GM12878 (cell line): ENCODE measurements around the gene DIABLO. TPM values are rescaled to one million over a fixed set of nuclear protein-coding genes. Genes with fewer than 3 reads are reported as not detected.

Experiments used
- BMI1 ChIP-seq: fragments of 450-650 bp; IDR thresholded peaks from 2 replicates; pipeline ENCODE4 v1.6.1; 2016; ENCODE audit warnings: mild to moderate bottlenecking, moderate library complexity, borderline replicate concordance
- CTCF ChIP-seq, 3 experiments: IDR thresholded peaks in 2 of 3; conservative IDR thresholded peaks in 1 of 3; 2 replicates each; pipeline ENCODE4 v1.5.1; 2011; ENCODE audit warnings: low read depth in 3 of 3, low read length in 3 of 3, mild to moderate bottlenecking in 3 of 3, control low read depth in 2 of 3, moderate library complexity in 2 of 3, inconsistent platforms in 1 of 3, mixed read lengths in 1 of 3; ENCODE audit not compliant: control insufficient read depth in 2 of 3, insufficient read depth in 1 of 3; ENCODE audit errors: extremely low read depth in 1 of 3
- EED ChIP-seq: sonication (generic); IDR thresholded peaks from 2 replicates; pipeline ENCODE4 v1.6.1; 2016; ENCODE audit warnings: antibody characterized with exemption, low read depth
- HCFC1 ChIP-seq: fragments of 150-350 bp; IDR thresholded peaks from 2 replicates; pipeline ENCODE4 v1.6.1; 2014; ENCODE audit warnings: low read length
- JUND ChIP-seq: IDR thresholded peaks from 2 replicates; pipeline ENCODE4 v1.6.1; 2012; ENCODE audit warnings: low read depth, mild to moderate bottlenecking, low read length, improper control_type of control experiment, moderate library complexity
- KAT2A ChIP-seq: conservative IDR thresholded peaks from 2 replicates; pipeline ENCODE4 v1.6.1; 2011; ENCODE audit warnings: low read depth, low read length; ENCODE audit not compliant: control insufficient read depth
- KDM1A ChIP-seq: fragments of 200-600 bp; sonication (generic); IDR thresholded peaks from 2 replicates; pipeline ENCODE4 v1.6.1; 2016; ENCODE audit warnings: borderline replicate concordance
- PAX5 ChIP-seq: IDR thresholded peaks from 2 replicates; pipeline ENCODE4 v1.6.1; 2011; ENCODE audit warnings: low read depth, low read length, borderline replicate concordance
- RUNX3 ChIP-seq: IDR thresholded peaks from 2 replicates; pipeline ENCODE4 v1.6.1; 2012; ENCODE audit warnings: low read length, inconsistent platforms
- SUZ12 ChIP-seq: fragments of 200-600 bp; sonication (generic); IDR thresholded peaks from one replicate; pipeline ENCODE4 v1.6.1; 2018; ENCODE audit warnings: antibody characterized with exemption, mild to moderate bottlenecking; ENCODE audit not compliant: unreplicated experiment
- TCF7 ChIP-seq: IDR thresholded peaks from 2 replicates; pipeline ENCODE4 v1.6.1; 2014; ENCODE audit warnings: antibody characterized with exemption, borderline replicate concordance
- ZBTB11 ChIP-seq: fragments of 450-650 bp; formaldehyde crosslinking; IDR thresholded peaks from 2 replicates; pipeline ENCODE4 v1.5.0; 2022; ENCODE audit warnings: mild to moderate bottlenecking, missing genetic modification characterization
- ZBTB40 ChIP-seq: fragments of 450-650 bp; IDR thresholded peaks from 2 replicates; pipeline ENCODE4 v1.6.1; 2016; ENCODE audit warnings: mild to moderate bottlenecking, moderate library complexity, borderline replicate concordance
- ZNF384 ChIP-seq: IDR thresholded peaks from 2 replicates; pipeline ENCODE4 v1.6.1; 2012; ENCODE audit warnings: low read depth, mild to moderate bottlenecking, low read length, improper control_type of control experiment, borderline replicate concordance
- polyA plus RNA-seq, 11 experiments: library from polyadenylated mRNA; depleted of rRNA in 4 of 11; unstranded in 6 of 11; stranded (reverse) in 5 of 11; fragments of >200 nt; fragmentation: Nextera tagmentation in 4 of 11; fragmentation: Illumina TruSeq in 1 of 11; extraction: Ambion mirVana in 4 of 11; extraction: Trizol in 1 of 11; gene quantifications; 1 replicate in 1 of 11; 2 replicates in 10 of 11; pipeline versions ENCODE4 v1.2.1 to v1.2.3, GENCODE V29; 2011 to 2016; ENCODE audit warnings: inconsistent platforms in 2 of 11, missing spikeins in 2 of 11, low read depth in 1 of 11
- total RNA-seq, 4 experiments: library from RNA; depleted of rRNA in 3 of 4; stranded (reverse); fragments of >200 nt in 3 of 4; fragmentation: Illumina TruSeq in 1 of 4; extraction: Trizol in 1 of 4; gene quantifications; 2 replicates each; pipeline versions ENCODE4 v1.2.1 to v1.2.3, GENCODE V29; 2013 to 2021
- TF ChIP-seq, protein P1 (sequence below): fragments of 450-650 bp; IDR thresholded peaks from 2 replicates; pipeline ENCODE4 v1.6.1; 2017; ENCODE audit warnings: mild to moderate bottlenecking, moderate library complexity

DIABLO gene
- total and polyA plus RNA-seq, 10 of the 15 experiments (the other 5 are each of a cell fraction or from before 2014, with no cell fraction given), result 18.3 to 69.9 (median 46.2) TPM

DNA sequence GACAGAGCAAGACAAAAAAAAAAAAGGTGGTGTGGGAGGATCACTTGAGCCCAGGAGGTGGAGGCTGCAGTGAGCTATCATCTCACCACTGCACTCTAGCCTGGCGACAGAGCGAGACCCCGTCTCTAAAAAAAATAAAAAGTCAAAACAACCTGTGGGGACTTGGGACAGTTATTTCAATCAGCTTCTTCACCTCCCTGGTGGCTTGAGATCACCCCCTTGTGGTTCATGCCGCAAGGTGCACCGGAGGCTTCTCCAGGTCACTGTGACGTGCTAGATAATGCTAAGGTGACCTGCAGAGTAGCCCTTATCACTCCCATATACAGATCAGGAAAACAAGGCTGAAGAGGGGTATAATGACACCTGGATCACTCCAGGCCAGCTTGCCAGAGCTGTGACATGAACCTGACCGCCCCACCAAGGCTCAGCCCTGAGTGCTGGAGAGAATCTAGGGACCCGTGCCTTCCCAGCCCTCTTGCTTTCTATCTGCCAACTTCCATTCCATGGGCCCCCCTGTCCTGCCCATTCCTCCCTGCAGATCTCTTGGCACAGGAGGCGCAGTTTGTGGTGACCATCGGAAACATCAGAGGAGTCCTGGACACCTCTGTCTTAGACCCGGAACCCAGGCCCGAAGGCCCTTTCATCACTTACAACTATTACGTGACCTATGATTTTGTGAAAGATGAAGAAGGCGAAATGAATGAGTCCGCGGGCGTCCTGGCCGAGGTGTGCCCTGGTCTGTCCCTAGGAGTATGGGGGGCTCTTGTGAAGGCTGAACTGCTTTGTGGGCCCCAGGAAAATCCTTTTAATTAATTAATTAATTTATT lies 34.8 kb downstream of the DIABLO start (continued):
- TF ChIP-seq ZBTB11 (no peak), BMI1 (no peak), TCF7 (no peak), CTCF (IDR thresholded peaks at IDR 0.05 in 2 of 3, conservative IDR thresholded peaks at IDR 0.05 in 1 of 3; ENCODE audit: control insufficient read depth in 2 of 3, extremely low read depth in 1 of 3, insufficient read depth in 1 of 3, low read depth in 3 of 3, low read length in 3 of 3) (peak; percentile 89 to 93 (median 90)), KDM1A (no peak), JUND (no peak), EED (no peak), SUZ12 (no peak), KAT2A (no peak), ZNF384 (peak; percentile 60), PAX5 (no peak), HCFC1 (no peak), RUNX3 (peak; percentile 45; the same call in 1 of the 2 replicates), ZBTB40 (no peak)
- TF ChIP-seq, protein P1, sequence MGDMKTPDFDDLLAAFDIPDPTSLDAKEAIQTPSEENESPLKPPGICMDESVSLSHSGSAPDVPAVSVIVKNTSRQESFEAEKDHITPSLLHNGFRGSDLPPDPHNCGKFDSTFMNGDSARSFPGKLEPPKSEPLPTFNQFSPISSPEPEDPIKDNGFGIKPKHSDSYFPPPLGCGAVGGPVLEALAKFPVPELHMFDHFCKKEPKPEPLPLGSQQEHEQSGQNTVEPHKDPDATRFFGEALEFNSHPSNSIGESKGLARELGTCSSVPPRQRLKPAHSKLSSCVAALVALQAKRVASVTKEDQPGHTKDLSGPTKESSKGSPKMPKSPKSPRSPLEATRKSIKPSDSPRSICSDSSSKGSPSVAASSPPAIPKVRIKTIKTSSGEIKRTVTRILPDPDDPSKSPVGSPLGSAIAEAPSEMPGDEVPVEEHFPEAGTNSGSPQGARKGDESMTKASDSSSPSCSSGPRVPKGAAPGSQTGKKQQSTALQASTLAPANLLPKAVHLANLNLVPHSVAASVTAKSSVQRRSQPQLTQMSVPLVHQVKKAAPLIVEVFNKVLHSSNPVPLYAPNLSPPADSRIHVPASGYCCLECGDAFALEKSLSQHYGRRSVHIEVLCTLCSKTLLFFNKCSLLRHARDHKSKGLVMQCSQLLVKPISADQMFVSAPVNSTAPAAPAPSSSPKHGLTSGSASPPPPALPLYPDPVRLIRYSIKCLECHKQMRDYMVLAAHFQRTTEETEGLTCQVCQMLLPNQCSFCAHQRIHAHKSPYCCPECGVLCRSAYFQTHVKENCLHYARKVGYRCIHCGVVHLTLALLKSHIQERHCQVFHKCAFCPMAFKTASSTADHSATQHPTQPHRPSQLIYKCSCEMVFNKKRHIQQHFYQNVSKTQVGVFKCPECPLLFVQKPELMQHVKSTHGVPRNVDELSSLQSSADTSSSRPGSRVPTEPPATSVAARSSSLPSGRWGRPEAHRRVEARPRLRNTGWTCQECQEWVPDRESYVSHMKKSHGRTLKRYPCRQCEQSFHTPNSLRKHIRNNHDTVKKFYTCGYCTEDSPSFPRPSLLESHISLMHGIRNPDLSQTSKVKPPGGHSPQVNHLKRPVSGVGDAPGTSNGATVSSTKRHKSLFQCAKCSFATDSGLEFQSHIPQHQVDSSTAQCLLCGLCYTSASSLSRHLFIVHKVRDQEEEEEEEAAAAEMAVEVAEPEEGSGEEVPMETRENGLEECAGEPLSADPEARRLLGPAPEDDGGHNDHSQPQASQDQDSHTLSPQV, result no peak
